PC-3 (cell line): ENCODE data around the gene SLC38A2.

Experiments
- EZH2phosphoT487 ChIP-seq: fragments of 300-600 bp; sonication (generic); IDR thresholded peaks from 2 replicates; pipeline ENCODE4 v1.6.1; 2018; ENCODE audit warnings: mild to moderate bottlenecking, antibody characterized with exemption, low read length, borderline replicate concordance
- TF ChIP-seq, protein P1 (sequence below): fragments of 300-600 bp; sonication (generic); conservative IDR thresholded peaks from 2 replicates; pipeline ENCODE4 v1.5.1; 2017; ENCODE audit warnings: antibody characterized with exemption, low read depth, mild to moderate bottlenecking, low read length

DNA sequence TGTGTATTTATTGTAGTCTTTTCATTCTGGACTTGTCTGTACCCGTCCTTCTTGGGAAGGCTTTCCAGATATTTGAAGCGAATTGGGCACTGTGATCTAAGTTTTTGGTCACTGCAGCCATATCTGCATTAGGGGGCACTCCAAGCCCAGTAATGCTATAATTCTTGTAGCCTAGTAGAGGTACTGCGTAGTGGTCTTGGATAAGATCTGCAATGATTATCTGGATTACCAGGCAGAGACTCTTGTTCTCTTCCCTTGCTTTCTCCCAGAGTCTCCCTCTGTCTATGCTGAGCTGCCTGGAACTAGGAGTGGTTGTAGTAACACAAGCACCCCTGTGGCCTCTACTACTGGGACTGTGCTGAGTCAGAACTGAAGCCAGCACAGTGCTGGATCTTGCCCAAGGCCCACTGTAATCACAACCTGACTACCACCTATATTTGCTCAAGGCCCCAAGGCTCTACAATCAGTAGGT lies 30.0 kb downstream of the SLC38A2 start:
- TF ChIP-seq EZH2phosphoT487: no peak
- TF ChIP-seq, protein P1, sequence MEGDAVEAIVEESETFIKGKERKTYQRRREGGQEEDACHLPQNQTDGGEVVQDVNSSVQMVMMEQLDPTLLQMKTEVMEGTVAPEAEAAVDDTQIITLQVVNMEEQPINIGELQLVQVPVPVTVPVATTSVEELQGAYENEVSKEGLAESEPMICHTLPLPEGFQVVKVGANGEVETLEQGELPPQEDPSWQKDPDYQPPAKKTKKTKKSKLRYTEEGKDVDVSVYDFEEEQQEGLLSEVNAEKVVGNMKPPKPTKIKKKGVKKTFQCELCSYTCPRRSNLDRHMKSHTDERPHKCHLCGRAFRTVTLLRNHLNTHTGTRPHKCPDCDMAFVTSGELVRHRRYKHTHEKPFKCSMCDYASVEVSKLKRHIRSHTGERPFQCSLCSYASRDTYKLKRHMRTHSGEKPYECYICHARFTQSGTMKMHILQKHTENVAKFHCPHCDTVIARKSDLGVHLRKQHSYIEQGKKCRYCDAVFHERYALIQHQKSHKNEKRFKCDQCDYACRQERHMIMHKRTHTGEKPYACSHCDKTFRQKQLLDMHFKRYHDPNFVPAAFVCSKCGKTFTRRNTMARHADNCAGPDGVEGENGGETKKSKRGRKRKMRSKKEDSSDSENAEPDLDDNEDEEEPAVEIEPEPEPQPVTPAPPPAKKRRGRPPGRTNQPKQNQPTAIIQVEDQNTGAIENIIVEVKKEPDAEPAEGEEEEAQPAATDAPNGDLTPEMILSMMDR: peak; percentile 65
